ENCODE measurements around the gene GPN3.
"Not testable (repeated sequence)": the region's sequence is repeated elsewhere in the genome, so short reads cannot be mapped to it uniquely, and the experiment has no call there.

Gene GPN3

DNA sequence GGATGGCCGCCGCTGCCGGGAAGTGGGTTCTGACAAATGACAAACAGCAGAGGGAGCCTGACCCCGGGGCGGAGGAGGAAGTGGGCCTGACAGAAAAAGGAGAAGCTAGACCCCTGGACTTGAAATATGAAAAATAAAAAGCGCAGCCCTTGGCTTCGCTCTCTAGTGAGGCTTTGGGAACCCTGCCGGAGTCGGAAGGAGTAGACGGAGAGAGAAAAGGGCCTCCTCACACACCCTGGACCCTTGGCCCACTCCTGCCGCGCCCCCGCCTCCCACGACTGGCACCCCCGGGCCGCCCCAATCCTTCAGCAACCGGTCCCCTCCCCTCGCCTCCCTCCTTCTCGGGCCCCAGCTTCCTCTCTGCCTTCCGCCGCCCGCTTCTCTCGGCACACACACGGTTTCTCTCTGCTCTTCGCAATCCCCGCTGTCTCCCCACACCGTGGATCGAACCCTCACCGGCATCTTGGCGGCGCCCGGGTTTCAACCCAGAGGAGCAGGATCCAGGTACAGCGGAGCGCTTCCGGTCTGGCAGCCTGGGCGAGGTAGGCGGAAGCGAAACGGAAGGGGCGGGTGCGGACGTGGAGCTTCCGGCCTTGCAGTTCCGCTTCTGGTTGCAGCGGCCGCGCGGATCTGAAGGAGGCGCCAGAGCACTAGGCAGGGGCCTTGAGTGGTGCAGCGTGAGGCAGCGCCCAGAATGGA, 18.1 kb downstream of the GPN3 start, which contains the start of gene ARPC3:
Gene ARPC3, minus strand, starts transcription at position 539 of the 699 bp plus-strand sequence. Its CDS starts 77 bp downstream, at position 462.
- Histone ChIP-seq H3K27me3 (ENCODE audit: control insufficient read depth in 5 of 5, insufficient read depth in 4 of 5, low read length in 5 of 5) (no peaks in the 10 kb centered on the region), H3K36me3 (ENCODE audit: control insufficient read depth in 5 of 5, insufficient read depth in 5 of 5, low read length in 5 of 5) (peaks cover 6 to 20% (median 15%) of the 10 kb centered on the region in 5 donors), H3K27ac (ENCODE audit: low read depth, low read length) (peak within 1 kb of the TSS; percentile 95), H3K9me3 (ENCODE audit: control insufficient read depth in 5 of 5, low read length in 5 of 5) (no peaks in the 10 kb centered on the region), H3K4me3 (ENCODE audit: low read depth in 1 of 5, low read length in 5 of 5) (peak within 1 kb of the TSS; percentile 73 to 95 (median 88)), H3K9ac (ENCODE audit: low read length in 5 of 5) (peak within 1 kb of the TSS; percentile 84 to 98 (median 98)), H3K4me1 (ENCODE audit: control insufficient read depth in 5 of 5, insufficient read depth in 5 of 5, low read length in 5 of 5) (peaks cover 0 to 37% (median 24%) of the 10 kb centered on the region in 5 donors)

- H3K9ac ChIP-seq (ENCODE audit: low read length in 5 of 5), result no peak overlapping the region
- peaks cover 0 to 28% (median 16%) of the 10 kb centered on the region in 5 donors for H3K4me1 ChIP-seq (ENCODE audit: control insufficient read depth in 5 of 5, insufficient read depth in 5 of 5, low read length in 5 of 5)
- no peaks in the 10 kb centered on the region for H3K27me3 ChIP-seq (ENCODE audit: control insufficient read depth in 5 of 5, insufficient read depth in 4 of 5, low read length in 5 of 5)
- H3K9me3 ChIP-seq (ENCODE audit: control insufficient read depth in 5 of 5, low read length in 5 of 5), result no peaks in the 10 kb centered on the region
- H3K27ac ChIP-seq (ENCODE audit: low read depth, low read length), result no peak overlapping the region
- peaks cover 15 to 50% (median 33%) of the 10 kb centered on the region in 5 donors for H3K36me3 ChIP-seq (ENCODE audit: control insufficient read depth in 5 of 5, insufficient read depth in 5 of 5, low read length in 5 of 5)
- no peak overlapping the region for H3K4me3 ChIP-seq (ENCODE audit: low read depth in 1 of 5, low read length in 5 of 5)
Measured at GRCh38 chr12:110444455-110444854, 23.6 kb downstream of the GPN3 start.

DNA sequence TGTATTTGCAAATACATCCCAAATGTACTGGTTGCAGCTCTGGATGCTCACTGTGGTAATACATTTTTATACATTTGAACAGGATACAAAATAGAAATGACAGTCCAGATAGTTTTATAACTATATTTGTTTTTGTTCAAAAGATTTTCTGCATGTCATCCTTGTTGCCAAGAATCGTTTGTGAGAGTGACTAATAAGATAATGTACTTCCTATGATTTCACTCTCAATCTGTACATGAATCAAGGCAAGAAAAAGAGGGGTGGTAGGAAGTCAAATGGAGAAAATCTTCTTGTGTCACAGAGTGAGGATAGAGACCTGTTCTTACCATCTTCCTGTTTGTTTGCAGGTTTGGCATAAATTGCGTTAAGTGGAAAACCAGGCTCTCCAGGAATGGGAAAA, 31.8 kb downstream of the GPN3 start:
- H3K27me3 ChIP-seq (ENCODE audit: control insufficient read depth in 5 of 5, insufficient read depth in 4 of 5, low read length in 5 of 5), result no peaks in the 10 kb centered on the region
- peaks cover 14 to 51% (median 41%) of the 10 kb centered on the region in 5 donors for H3K36me3 ChIP-seq (ENCODE audit: control insufficient read depth in 5 of 5, insufficient read depth in 5 of 5, low read length in 5 of 5)
- H3K27ac ChIP-seq (ENCODE audit: low read depth, low read length), result no peak overlapping the region
- no peaks in the 10 kb centered on the region for H3K9me3 ChIP-seq (ENCODE audit: control insufficient read depth in 5 of 5, low read length in 5 of 5)
- no peak overlapping the region for H3K4me3 ChIP-seq (ENCODE audit: low read depth in 1 of 5, low read length in 5 of 5)
- H3K9ac ChIP-seq (ENCODE audit: low read length in 5 of 5), result no peak overlapping the region
- H3K4me1 ChIP-seq (ENCODE audit: control insufficient read depth in 5 of 5, insufficient read depth in 5 of 5, low read length in 5 of 5), result peaks cover 0 to under 1% (median 0%) of the 10 kb centered on the region in 5 donors

GRCh38 chr12:110431957-110432587, 36.0 kb downstream of the GPN3 start:
- Histone ChIP-seq H3K27me3 (ENCODE audit: control insufficient read depth in 5 of 5, insufficient read depth in 4 of 5, low read length in 5 of 5) (no peaks in the 10 kb centered on the region), H3K27ac (ENCODE audit: low read depth, low read length) (no peak overlapping the region), H3K36me3 (ENCODE audit: control insufficient read depth in 5 of 5, insufficient read depth in 5 of 5, low read length in 5 of 5) (peaks cover 13 to 22% (median 17%) of the 10 kb centered on the region in 5 donors), H3K4me1 (ENCODE audit: control insufficient read depth in 5 of 5, insufficient read depth in 5 of 5, low read length in 5 of 5) (peaks cover 0 to 2% (median 0%) of the 10 kb centered on the region in 5 donors), H3K9me3 (ENCODE audit: control insufficient read depth in 5 of 5, low read length in 5 of 5) (no peaks in the 10 kb centered on the region), H3K9ac (ENCODE audit: low read length in 5 of 5) (peak overlapping the region in 1 of 5 donors; percentile 11), H3K4me3 (ENCODE audit: low read depth in 1 of 5, low read length in 5 of 5) (peak overlapping the region in 2 of 5 donors; percentile 53 to 63)

DNA sequence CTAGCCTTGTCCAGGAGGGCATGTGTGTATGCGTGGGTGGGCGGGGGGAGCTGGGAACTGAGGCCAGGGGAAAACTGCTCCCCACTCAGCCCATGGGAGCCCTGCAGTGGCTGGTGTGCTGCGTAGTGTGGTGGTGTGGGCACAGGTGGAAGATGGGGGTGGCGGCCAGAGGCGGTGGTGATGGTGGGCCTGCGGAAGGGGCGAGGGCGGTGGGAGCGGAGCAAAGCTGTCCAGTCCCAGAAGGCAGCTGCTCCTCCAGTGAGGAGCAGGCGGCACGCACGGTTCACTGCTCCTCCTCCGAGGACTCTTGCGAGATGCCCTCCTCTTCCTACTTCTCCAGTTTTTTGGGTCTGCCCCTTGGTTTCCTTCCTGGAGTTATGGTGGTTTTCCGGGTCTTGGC, 38.4 kb downstream of the GPN3 start:
- H3K9me3 ChIP-seq (ENCODE audit: control insufficient read depth in 5 of 5, low read length in 5 of 5); H3K27me3 ChIP-seq (ENCODE audit: control insufficient read depth in 5 of 5, insufficient read depth in 4 of 5, low read length in 5 of 5); H3K9ac ChIP-seq (ENCODE audit: low read length in 5 of 5); H3K4me1 ChIP-seq (ENCODE audit: control insufficient read depth in 5 of 5, insufficient read depth in 5 of 5, low read length in 5 of 5); H3K4me3 ChIP-seq (ENCODE audit: low read depth in 1 of 5, low read length in 5 of 5); H3K36me3 ChIP-seq (ENCODE audit: control insufficient read depth in 5 of 5, insufficient read depth in 5 of 5, low read length in 5 of 5); H3K27ac ChIP-seq (ENCODE audit: low read depth, low read length): not testable (repeated sequence)

- peaks cover 0 to 3% (median 0%) of the 10 kb centered on the region in 5 donors for H3K27me3 ChIP-seq (ENCODE audit: control insufficient read depth in 5 of 5, insufficient read depth in 4 of 5, low read length in 5 of 5)
- no peaks in the 10 kb centered on the region for H3K9me3 ChIP-seq (ENCODE audit: control insufficient read depth in 5 of 5, low read length in 5 of 5)
- H3K4me3 ChIP-seq (ENCODE audit: low read depth in 1 of 5, low read length in 5 of 5), result no peak overlapping the region
- H3K9ac ChIP-seq (ENCODE audit: low read length in 5 of 5), result no peak overlapping the region
- no peak overlapping the region for H3K27ac ChIP-seq (ENCODE audit: low read depth, low read length)
- H3K4me1 ChIP-seq (ENCODE audit: control insufficient read depth in 5 of 5, insufficient read depth in 5 of 5, low read length in 5 of 5), result peaks cover 0 to 2% (median 0%) of the 10 kb centered on the region in 5 donors
- no peaks in the 10 kb centered on the region for H3K36me3 ChIP-seq (ENCODE audit: control insufficient read depth in 5 of 5, insufficient read depth in 5 of 5, low read length in 5 of 5)
Measured at GRCh38 chr12:110426406-110426805, 41.7 kb downstream of the GPN3 start.

DNA sequence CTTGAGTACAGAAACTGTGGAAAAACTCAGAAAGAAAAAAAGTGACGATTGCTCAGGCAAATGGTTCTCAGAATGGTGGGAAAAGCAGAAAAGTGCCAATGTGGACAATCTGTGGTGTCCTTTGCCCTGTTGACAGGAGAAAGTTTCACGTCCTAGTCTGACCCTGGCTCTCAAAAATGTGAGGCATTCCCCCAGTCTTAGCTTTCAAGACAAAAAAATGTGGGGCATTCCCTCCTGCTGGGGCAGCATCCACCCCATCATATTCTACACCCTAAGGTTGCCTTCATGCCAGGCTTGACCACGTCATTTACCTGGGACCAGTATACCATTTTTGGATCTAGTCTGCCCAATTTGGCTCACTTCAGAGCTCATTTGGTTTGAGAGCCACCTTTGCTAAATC, 43.8 kb downstream of the GPN3 start:
- Histone ChIP-seq H3K4me3 (ENCODE audit: low read depth in 1 of 5, low read length in 5 of 5) (no peak overlapping the region), H3K36me3 (ENCODE audit: control insufficient read depth in 5 of 5, insufficient read depth in 5 of 5, low read length in 5 of 5) (no peaks in the 10 kb centered on the region), H3K27ac (ENCODE audit: low read depth, low read length) (no peak overlapping the region), H3K27me3 (ENCODE audit: control insufficient read depth in 5 of 5, insufficient read depth in 4 of 5, low read length in 5 of 5) (peaks cover 0 to 3% (median 0%) of the 10 kb centered on the region in 5 donors), H3K4me1 (ENCODE audit: control insufficient read depth in 5 of 5, insufficient read depth in 5 of 5, low read length in 5 of 5) (no peaks in the 10 kb centered on the region), H3K9me3 (ENCODE audit: control insufficient read depth in 5 of 5, low read length in 5 of 5) (no peaks in the 10 kb centered on the region), H3K9ac (ENCODE audit: low read length in 5 of 5) (no peak overlapping the region)

- Histone ChIP-seq H3K9me3 (ENCODE audit: control insufficient read depth in 5 of 5, low read length in 5 of 5) (no peaks in the 10 kb centered on the region), H3K36me3 (ENCODE audit: control insufficient read depth in 5 of 5, insufficient read depth in 5 of 5, low read length in 5 of 5) (no peaks in the 10 kb centered on the region), H3K4me1 (ENCODE audit: control insufficient read depth in 5 of 5, insufficient read depth in 5 of 5, low read length in 5 of 5) (no peaks in the 10 kb centered on the region), H3K9ac (ENCODE audit: low read length in 5 of 5) (no peak overlapping the region), H3K27me3 (ENCODE audit: control insufficient read depth in 5 of 5, insufficient read depth in 4 of 5, low read length in 5 of 5) (peaks cover 0 to 3% (median 0%) of the 10 kb centered on the region in 5 donors), H3K27ac (ENCODE audit: low read depth, low read length) (no peak overlapping the region), H3K4me3 (ENCODE audit: low read depth in 1 of 5, low read length in 5 of 5) (no peak overlapping the region)
Measured at GRCh38 chr12:110421701-110422100, 46.4 kb downstream of the GPN3 start.

GRCh38 chr12:110421159-110421661, 46.8 kb downstream of the GPN3 start:
- peaks cover 0 to 3% (median 0%) of the 10 kb centered on the region in 5 donors for H3K27me3 ChIP-seq (ENCODE audit: control insufficient read depth in 5 of 5, insufficient read depth in 4 of 5, low read length in 5 of 5)
- H3K9ac ChIP-seq (ENCODE audit: low read length in 5 of 5), result no peak overlapping the region
- H3K9me3 ChIP-seq (ENCODE audit: control insufficient read depth in 5 of 5, low read length in 5 of 5), result no peaks in the 10 kb centered on the region
- H3K27ac ChIP-seq (ENCODE audit: low read depth, low read length), result no peak overlapping the region
- no peak overlapping the region for H3K4me3 ChIP-seq (ENCODE audit: low read depth in 1 of 5, low read length in 5 of 5)
- no peaks in the 10 kb centered on the region for H3K4me1 ChIP-seq (ENCODE audit: control insufficient read depth in 5 of 5, insufficient read depth in 5 of 5, low read length in 5 of 5)
- no peaks in the 10 kb centered on the region for H3K36me3 ChIP-seq (ENCODE audit: control insufficient read depth in 5 of 5, insufficient read depth in 5 of 5, low read length in 5 of 5)

- H3K9ac ChIP-seq (ENCODE audit: low read length in 5 of 5); H3K27ac ChIP-seq (ENCODE audit: low read depth, low read length); H3K4me1 ChIP-seq (ENCODE audit: control insufficient read depth in 5 of 5, insufficient read depth in 5 of 5, low read length in 5 of 5); H3K9me3 ChIP-seq (ENCODE audit: control insufficient read depth in 5 of 5, low read length in 5 of 5); H3K4me3 ChIP-seq (ENCODE audit: low read depth in 1 of 5, low read length in 5 of 5); H3K27me3 ChIP-seq (ENCODE audit: control insufficient read depth in 5 of 5, insufficient read depth in 4 of 5, low read length in 5 of 5); H3K36me3 ChIP-seq (ENCODE audit: control insufficient read depth in 5 of 5, insufficient read depth in 5 of 5, low read length in 5 of 5): not testable (repeated sequence)
Measured at GRCh38 chr12:110420644-110421043, 47.4 kb downstream of the GPN3 start.

All from subcutaneous abdominal adipose tissue (tissue), 5 donors.